COLO829 (cell line): Measurements from ENCODE around the gene FAM217B.
"Not testable (repeated sequence)": the region's sequence is repeated elsewhere in the genome, so short reads cannot be mapped to it uniquely, and the experiment has no call there.

Source experiments
- DNase-seq: peaks from one replicate; pipeline ENCODE4 v3.0.0; 2012; ENCODE audit warnings: low spot score

FAM217B gene

GRCh38 chr20:59938696-59939051 lies 1.5 kb upstream of the FAM217B start:
- DNase-seq: no peak

DNA sequence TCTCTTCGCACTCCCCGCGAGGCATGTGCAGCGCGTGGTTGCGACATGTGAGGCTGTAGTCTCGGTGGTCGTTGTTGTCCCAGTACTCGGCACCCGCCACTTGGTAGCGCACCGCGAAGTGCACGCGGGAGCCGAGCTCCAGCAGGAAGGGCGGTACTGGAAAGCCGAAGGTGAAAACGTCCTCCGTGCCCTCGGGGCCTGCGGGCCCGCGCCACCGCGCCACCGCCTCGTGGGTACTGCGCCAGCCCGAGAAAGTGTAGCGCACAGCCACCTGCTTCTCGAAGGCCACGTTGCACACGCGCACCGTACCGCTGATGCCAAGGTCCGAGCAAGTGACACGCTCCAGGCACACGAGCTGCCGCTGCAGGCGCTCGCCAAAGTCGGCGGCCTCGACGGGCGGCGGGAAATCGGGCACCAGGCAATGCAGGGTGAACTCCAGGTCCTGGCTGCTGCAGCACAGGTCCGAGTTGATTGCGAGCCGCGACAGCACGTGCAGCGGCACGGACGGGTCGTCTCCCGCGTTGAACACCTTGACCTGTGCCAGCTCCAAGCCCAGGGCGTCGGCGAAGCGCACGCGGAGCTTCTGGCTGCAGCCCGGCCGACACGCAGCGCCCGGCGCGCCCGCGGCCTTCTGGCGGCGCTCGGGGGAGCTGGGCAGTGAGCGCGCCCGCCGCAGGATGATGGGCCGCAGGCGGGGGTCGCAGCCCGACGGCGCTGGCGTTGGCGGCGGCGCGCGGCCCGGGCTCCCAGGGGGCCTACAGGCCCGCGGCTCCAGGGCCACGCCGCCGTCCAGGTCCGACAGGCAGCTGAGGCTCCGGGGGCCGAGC lies 924 bp upstream of the FAM217B start:
- no peak for DNase-seq

DNA sequence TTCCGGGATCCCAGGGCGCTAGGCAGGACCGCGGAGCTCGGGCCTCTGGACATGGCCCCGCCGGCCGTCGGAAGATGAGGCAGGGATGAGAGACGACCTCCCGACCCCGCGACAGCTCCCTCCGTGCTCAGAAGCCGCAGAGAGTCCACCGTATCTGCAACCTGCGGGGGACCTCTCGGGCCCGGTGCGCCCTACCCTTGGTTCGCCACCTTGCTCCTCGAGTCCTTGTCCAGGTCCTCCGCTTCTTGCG lies 385 bp upstream of the FAM217B start:
- no peak for DNase-seq

DNA sequence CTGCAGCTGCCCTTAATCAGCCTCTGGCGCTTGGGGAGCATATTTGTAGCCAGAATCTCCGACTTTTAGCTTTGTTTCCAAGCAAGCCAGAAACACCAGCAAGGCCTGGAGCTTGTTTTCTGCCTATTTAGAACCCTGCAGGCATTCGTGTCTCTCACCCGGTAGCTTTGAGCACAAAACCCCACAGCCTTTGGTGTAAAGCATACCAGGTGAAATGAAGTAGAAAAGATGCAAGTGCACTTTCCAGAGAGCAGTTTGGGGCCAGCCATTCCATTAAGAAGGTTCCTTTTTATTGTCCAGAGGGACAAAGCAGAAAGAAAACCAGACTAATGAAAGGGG lies 736 bp downstream of the FAM217B start:
- no peak for DNase-seq

DNA sequence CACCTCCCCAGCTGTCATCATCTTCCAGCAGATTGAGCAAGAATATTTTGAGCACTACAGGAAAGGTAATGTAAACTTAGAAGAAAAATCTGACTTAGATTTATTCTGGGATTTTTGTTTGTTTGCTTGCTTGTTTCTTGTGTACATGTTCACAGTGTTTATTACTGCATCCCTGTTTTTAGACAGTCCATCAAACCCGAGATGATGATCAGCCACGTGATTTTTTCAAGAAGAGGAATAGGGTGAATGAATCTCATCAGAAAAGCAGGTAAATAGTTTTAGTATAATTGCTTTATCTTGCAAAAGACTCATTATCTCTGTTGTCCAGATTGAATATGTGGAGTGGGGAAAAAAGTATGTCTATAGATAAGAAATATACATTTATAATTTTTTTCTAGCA lies 2.1 kb downstream of the FAM217B start:
- no peak for DNase-seq

- DNase-seq: no peak
Measured at GRCh38 chr20:59944726-59945125, 4.5 kb downstream of the FAM217B start.

DNA sequence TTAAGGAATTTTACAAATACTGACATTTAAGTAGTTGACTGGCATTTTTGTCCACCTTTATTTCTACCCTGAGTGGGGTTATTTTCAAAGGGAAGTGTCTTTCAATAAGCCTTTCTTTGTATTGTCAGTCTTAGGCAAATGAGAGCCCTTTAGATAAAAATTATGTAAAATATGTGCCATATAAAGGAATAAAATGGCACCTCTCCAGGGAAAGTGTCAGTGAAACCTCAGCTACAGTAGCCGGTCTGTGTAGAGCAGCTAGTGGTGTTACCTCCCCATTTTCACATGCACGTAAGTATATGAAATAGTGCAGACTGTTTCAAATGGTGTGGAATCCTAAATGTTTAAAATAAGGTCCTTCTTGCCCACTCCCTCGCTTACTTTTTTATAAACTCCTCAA lies 5.0 kb downstream of the FAM217B start:
- DNase-seq: no peak

- no peak for DNase-seq
Measured at GRCh38 chr20:59945731-59946130, 5.5 kb downstream of the FAM217B start.

- no peak for DNase-seq
Measured at GRCh38 chr20:59947376-59947775, 7.2 kb downstream of the FAM217B start.

DNA sequence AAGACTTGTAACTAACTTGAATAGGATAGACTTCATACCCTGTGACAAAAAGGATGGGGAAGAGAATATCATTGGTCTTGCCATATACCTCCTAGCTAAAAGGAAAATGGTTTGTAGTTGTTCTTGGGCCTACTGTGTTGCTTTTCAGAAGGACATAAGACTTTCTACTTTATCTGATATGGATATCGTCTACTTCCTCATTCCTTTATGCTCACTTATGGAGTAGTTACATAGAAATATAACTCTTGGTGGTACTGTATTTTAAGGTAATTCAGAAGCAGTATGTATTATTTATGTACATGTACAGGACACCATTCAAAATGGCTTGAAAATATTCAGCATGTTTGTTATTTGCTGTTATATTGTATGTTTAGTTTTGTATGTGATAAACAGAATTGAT lies 8.0 kb downstream of the FAM217B start:
- no peak for DNase-seq

DNA sequence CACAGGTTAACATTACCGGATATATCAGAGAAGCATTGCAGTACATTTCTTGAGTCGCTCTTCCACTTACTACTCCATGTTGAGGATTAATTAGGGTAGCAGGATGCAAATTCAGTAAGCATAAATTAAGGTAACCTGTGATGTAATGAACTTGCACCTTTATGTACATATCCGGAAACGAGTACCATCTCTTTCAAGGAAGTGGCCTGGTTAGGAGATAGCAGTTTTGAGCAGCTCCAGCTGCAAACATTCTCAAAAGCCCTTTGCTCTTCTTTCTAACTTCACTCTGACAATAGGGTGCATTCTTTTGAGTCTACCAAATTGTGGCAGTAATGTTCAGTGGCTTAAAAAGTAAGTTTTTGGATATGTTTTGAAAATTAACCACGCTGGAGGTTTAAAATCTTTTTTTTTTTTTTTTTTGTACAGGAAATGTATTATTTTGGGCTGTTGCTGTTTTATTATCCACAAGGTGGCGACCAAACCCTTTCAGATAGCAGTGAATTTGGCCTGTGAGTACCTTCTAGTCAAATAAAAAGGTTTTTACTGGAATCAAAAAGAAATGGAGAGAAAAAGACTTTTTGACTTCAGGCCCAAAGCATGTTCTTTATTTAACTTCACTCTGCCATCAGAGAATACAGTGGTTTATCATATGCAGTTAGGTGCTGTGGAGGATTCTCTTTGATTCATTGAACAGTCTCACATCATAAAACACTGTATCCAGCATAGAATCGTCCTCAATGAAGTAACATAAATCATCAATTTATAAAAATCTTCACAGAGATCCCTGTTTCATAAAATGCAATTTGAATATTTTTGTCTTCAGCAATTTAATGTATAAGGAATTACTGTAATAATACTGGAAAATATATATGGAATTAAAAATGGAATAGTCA lies 8.9 kb downstream of the FAM217B start:
- peak; percentile 31 for DNase-seq

DNA sequence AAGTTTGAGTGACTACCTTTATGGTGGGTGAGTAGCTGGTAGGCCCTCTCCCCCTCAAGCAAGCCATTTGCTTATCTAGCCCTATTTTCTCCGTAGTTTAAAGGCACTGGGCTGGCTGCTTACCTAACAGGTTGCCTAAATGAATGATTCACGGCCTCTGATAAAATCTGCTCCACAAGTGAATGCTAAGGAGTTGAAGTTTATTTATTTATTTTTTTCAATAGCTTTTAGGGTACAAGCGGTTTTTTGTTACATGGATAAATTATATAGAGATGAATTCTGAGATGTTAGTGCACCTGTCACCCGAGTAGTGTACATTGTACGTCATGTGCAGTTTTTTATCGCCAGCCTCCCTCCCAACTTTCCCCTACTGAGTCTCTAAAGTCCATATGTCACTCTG lies 9.7 kb downstream of the FAM217B start:
- DNase-seq: no peak

DNA sequence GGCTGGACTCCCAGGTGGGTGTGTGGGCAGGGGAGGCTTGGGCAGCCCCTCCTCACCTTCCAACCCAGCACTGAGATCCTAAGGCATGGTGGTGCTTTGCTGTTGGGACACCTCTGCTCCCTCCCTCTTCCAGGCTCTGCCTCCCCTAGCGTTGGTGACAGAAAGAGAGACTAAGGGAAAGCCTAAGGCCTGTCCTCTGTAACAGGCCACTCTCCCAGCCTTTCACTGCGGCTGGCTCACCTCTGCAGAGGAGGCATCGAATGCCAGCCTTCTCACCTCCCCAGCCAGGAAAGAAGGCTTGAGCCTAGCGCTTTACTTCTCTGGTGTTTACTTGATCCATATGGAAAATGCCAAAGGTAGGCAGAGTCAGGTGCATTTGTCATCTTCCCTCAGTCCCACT lies 14.5 kb downstream of the FAM217B start:
- DNase-seq: no peak

- peak; percentile 13 for DNase-seq
Measured at GRCh38 chr20:59955131-59955796, 15.1 kb downstream of the FAM217B start.

GRCh38 chr20:59957568-59957967 lies 17.4 kb downstream of the FAM217B start:
- DNase-seq: not testable (repeated sequence)

- no peak for DNase-seq
Measured at GRCh38 chr20:59958123-59958522, 17.9 kb downstream of the FAM217B start, which contains the start of gene CDH26. Gene CDH26, plus strand, starts transcription at chr20:59958423. Its CDS starts 304 bp downstream, at chr20:59958727.

DNA sequence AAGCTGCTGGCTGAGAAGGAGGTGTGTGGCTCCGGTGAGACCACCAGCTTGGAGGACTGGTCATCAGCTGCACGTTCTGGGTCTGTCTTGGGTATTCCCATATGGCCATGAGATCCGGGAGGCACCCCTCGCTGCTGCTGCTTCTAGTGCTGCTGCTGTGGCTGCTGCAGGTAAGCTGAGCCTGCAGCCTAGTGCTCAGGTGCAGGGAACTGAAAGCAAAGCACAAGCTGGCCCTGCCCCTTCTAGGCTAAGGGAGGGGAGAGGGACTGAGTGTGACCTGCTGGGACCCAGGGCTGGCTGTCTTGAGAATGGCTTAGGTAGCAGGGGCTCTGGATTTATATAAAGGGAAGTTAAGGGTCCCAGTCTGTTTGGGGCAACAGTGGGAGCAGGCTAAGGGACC lies 18.4 kb downstream of the FAM217B start:
- no peak for DNase-seq

DNA sequence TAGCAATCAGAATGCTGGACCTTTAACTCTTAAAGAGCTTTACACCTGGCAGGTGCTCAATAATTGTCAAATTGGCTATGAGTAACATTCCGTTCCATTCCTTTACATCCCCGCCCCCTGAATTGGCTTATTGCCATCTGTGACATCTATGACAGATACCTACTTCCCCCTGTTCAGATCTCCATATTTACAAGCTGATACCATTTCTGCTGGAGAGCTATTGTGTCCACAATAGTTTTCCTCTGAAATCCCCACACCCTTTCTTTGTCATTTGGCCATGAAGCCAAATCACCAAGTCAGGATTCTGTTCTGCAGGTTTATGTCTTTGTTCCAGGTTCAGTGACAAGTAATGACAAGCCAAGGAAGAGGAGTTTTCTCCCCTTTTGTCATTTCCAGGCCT lies 21.2 kb downstream of the FAM217B start:
- no peak for DNase-seq

DNA sequence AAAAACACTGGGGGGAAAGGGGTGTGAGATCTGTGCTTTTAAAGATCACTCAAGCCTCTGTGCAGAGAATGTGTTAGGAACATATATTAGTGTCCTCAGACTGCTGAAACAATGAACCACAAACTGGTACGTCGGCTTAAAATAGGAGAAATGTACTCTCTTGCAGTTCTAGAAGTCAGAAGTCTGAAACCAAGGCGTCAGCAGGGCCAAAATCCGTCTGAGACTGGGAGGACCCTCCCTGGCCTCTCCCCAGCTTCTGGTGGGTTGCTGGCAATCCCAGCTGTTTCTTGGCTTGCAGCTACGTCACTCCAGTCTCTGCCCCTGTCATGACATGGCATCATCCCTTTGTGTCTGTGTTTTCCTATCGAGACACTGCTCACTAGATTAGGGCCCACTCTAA lies 22.0 kb downstream of the FAM217B start:
- DNase-seq: no peak

- no peak for DNase-seq
Measured at GRCh38 chr20:59966428-59966827, 26.2 kb downstream of the FAM217B start.

DNA sequence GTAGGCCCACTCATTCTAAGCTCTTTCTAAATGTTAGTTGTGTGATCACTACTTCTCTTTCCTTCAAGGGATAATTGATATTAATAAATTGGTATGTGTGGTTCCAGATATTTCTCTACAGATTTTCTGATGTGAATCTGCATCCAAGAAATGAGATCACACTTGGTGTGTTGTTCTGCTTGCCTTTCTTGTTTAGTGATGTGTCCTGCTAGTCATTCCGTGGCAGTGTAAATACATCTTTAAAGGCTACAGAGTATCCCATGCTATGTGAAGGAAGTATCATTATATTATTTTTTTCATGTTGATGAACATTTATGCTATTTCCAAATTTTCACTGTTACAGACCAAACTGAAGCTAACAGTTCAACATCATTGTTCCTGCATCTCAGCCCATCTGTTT lies 31.2 kb downstream of the FAM217B start:
- DNase-seq: no peak

- no peak for DNase-seq
Measured at GRCh38 chr20:59972037-59972801, 32.0 kb downstream of the FAM217B start.
